ENCODE results near the gene CLN5.
A peak's percentile ranks its signal among the peaks of the same experiment; 100 is the strongest.
"Not testable (repeated sequence)": the region's sequence is repeated elsewhere in the genome, so short reads cannot be mapped to it uniquely, and the experiment has no call there.

Gene CLN5

DNA sequence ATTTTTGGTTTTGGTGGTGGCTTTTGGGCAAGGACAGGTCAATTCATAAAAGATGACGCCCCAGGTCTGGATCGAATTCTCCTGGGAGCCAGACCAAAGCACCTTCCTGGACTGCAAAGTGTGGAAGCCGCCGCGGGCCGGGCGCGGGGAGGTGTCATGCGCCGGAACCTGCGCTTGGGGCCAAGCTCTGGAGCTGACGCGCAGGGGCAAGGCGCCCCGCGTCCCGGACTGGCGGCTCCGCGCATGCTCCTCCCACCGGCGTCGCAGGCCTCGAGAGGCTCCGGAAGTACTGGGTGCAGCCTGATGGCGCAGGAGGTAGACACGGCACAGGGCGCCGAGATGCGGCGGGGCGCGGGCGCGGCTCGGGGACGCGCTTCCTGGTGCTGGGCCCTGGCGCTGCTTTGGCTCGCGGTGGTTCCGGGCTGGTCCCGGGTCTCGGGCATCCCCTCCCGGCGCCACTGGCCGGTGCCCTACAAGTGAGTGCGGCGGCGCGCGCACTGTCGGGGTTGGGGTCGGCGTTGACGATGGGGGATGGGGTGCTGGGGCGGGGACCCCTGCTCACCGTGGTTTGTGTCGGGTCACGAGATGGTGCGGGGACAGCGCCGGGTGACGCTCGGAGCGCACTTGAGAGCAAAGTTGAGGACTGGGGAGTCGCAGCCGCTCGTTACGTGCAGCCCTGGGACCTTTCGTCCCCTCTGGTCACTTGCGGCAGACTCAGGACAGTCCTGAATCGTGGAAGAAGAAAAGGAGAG is at the start of gene CLN5:
Gene CLN5 (plus strand): TSS at position 286 of the 752 bp plus-strand sequence. CDS start 18 bp downstream, at position 304.
- DNase-seq (ENCODE audit: low spot score) = peak; percentile 89

DNA sequence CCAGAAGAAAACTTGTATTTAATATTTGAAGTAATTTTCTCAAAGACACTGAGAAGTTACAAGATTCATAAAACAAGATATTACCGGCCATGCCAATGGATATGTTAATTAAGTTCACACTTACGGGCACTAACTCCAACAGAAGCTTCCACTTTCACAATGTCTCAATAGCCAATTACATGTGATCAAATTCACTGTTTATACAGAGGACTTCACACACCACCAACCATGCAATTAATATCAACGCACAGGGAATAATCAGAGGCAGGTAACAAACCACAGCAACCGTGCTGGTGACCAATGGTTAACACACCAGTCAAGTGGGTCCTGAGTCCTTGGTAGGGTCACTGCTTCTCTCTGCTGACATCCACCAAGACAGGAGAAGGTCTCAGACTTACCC is 49.5 kb upstream of the CLN5 start:
- DNase-seq (ENCODE audit: low spot score) = no peak

DNA sequence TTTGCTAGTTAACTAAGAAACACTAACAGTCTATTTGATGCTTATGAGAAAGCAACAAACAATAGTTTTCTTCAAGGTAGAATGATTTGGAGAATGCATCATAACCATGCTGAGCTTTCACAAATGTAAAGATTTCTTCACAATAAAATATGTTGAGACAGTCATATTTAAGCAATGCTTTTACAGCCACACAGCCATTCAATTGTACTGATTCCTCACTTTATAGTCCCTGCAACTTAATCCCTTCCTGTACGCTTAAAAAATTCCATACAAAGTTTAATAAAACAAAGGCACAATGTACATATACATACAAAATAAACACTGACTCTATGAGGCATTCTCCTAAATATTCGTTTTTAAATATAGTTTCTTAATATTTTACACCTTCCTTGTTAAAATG is 48.2 kb upstream of the CLN5 start:
- DNase-seq (ENCODE audit: low spot score) = no peak

DNA sequence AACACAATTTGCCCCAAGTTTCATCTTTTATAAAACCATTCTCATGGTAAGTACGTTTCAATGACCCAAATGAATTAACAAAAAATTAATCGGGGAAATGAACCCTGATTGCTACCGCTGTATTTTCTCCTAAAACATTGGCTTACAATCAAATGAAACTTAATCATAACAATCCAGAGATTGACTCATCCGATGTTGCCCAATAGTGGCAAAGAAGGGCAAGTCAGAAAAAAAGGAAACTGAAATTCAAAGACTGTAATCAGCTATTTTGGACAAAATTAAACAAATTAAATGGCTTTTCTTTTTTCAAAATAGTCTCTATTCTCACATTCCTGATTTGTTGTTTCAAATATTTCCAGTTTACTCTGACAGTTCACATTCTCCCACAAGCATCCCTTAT is 47.4 kb upstream of the CLN5 start:
- DNase-seq (ENCODE audit: low spot score) = no peak

DNA sequence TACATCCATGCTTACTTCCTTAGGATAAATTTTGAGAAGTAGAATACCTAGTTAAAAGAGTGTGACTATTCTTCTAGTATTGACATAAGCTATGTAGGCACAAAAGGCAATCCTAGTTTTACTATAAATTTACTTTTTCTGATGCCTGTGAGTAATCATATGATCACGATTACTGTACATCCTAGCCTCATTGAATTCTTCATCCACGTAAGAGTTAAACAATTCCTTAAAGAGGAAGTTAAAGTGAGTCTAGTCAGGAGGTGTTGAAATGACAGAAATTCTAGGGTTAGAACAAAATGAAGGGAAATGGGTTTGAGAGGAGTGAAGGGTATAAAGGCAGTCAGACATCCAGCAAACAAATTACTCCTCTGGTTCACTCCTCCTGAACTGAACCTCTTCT is 43.7 kb upstream of the CLN5 start, which contains the start of gene ACOD1:
Gene ACOD1 (plus strand): TSS at position 363 of the 400 bp plus-strand sequence. CDS start 48 bp downstream, outside the sequence.
- DNase-seq (ENCODE audit: low spot score) = peak; percentile 22

DNA sequence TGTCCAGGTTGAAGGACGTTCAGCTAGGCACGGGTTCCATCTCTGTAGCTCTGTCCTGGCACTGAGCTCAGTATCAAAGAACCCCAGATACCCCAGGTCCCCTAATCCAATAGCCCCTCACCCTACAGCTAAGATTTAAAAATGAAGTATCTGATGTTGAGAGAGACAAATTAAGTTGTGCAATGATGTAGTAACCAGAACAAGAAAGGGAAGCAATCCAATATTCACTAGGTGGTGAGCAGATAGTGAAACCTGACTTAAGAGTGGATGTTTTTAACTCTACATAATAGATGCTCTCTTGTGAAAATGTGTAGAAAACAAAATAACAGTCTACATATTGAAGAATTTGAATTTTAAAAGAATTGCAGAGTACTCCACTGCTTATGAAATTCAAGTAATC is 41.8 kb upstream of the CLN5 start:
- no peak for DNase-seq (ENCODE audit: low spot score)

DNA sequence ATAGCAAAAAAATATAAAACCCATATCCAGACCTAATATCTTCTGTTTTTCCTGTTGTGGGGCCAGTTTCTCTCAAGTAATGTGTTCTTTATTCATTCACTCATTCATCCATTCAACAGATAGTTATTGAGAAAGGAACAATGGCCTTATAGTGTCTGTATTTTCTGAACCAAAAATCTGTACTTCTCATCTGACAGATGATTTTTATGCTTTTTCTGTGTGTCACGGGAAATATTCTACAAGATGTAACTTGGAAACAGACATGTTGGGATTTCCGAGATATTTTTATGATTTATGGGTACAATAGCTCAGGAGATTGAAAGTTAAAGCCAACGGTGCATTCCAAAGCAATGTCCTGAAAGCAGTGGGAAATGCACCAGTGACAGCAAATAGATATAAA is 37.9 kb upstream of the CLN5 start:
- no peak for DNase-seq (ENCODE audit: low spot score)

DNA sequence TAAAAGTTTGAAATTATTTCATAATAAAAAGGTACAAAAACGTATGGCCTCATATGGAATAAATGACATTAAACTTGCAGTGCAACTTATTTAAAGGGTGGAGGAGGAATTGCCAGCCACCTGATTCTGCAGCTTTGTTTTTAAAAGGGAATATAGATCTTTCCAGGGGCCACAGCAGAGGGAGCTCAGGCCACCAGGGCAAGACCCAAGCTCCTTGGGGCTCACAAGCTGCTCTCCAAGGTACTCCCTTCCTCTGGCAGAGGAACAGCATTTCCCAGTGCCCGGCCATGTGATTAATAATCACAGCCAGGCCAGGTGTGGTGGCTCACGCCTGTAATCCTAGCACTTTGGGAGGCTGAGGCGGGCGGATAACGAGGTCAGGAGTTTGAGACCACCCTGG is 37.3 kb upstream of the CLN5 start:
- no peak for DNase-seq (ENCODE audit: low spot score)

DNA sequence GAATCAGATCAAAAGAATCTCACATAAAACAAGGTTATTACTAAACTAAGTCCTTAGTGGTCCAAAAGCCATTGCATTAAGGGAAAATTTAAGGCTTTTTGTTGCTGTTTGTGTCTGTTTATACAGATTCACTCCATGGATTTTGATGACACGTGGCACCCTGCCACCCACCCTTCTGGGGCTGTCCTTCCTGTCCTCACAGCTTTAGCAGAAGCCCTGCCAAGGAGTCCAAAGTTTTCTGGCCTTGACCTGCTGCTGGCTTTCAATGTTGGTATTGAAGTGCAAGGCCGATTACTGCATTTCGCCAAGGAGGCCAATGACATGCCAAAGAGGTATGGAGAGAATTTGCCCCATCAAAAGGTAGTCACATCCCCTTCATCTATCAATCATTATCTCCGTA is 36.7 kb upstream of the CLN5 start:
- DNase-seq (ENCODE audit: low spot score) = no peak

DNA sequence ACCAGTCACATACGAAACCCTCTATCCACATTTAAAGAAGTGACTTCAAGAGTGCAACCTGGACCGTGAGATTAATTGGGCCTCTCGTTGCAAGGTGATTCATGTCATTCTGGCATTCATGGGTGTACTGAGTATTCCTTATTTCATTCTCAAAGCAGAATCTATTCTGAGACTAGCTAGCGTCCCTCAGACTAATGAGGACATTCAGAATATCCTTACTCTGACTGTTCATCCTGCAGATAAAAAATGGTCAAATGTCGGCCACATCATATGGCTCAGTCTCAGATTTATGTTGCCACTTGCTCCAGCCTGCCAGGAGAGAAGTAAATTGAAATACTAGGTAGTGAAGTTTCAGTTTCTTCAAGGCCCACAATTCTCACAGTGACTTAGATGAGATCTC is 36.2 kb upstream of the CLN5 start:
- DNase-seq (ENCODE audit: low spot score) = no peak

DNA sequence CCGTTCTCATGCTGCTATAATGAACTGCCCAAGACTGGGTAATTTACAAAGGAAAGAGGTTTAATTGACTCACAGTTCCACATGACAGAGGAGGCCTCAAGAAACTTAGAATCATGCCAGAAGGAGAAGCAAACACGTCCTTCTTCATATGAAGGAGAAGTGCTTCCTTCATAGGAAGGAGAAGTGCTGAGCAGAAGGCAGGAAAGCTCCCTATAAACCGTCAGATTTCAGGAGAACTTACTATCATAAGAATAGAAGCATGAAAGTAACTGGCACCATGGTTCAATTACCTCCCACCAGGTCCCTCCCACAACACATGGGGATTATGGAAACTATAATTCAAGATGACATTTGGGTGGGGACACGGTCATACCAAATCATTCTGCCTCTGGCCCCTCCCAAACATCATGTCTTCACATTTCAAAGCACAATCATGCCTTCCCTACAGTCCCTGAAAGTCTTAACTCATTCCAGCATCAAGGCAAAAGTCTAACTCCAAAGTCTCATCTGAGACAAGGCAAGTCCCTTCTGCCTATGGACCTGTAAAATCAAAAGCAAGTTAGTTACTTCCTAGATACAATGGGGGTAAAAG is 32.9 kb upstream of the CLN5 start:
- DNase-seq (ENCODE audit: low spot score) = no peak

DNA sequence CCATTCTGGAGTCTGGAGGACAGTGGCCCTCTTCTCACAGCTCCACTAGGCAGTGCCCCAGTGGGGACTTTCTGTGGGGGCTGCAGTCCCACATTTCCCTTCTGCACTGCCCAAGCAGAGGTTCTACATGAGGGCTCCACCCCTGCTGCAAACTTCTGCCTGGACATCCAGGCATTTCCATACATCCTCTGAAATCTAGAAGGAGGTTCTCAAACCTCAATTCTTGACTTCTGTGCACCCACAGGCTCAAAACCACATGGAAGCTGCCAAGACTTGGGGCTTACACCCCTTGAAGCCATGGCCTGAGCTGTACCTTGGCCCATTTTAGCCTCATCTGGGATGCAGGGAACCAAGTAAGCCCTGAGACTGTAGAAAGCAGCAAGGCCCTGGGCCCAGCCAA is 32.1 kb upstream of the CLN5 start:
- DNase-seq (ENCODE audit: low spot score) = not testable (repeated sequence)

DNA sequence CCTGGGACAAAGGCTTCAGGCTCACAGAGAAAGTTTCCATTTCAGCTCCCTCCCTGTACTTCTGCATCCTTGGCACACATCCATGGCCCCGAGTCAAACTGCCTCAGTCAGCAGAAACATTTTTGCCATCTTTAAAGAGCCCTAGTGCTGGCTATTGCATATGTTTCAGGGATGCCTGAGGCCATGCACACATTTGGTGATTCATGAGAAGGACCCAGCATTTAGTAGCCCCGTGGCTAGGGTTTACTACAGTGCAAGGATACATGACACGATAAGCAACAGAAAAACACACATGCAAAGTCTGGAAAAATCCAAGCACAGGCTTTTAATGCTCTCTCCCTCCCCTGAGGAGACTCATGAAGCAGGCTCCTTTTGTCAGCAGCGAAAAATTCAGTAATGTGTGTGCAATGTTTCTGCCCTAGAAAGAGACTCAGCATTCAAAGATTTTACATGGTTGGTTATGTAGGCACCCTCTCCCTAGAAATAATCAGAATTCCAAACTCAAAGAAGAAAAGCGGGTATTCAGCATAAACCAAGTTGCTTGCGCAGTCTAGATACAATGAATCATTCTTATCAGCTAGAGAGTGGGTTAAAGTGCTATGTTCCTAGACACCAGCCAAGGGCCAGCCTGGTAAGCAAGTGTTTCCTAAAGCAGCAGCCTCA is 26.0 kb upstream of the CLN5 start:
- no peak for DNase-seq (ENCODE audit: low spot score)

DNA sequence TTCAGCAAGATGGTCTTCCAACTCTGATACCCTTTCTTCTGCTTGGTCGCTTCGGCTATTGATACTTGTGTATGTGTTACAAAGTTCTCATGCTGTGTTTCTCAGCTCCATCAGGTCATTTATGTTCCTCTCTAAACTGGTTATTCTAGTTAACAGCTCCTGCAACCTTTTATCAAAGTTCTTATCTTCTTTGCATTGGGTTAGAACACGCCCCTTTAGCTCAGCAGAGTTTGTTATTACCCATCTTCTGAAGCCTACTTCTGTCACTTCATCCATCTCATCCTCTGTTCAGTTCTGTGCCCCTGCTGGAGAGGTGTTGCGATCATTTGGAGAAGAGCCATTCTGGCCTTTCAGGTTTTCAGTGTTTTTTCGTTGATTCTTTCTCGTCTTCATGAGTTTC is 24.9 kb upstream of the CLN5 start:
- no peak for DNase-seq (ENCODE audit: low spot score)

DNA sequence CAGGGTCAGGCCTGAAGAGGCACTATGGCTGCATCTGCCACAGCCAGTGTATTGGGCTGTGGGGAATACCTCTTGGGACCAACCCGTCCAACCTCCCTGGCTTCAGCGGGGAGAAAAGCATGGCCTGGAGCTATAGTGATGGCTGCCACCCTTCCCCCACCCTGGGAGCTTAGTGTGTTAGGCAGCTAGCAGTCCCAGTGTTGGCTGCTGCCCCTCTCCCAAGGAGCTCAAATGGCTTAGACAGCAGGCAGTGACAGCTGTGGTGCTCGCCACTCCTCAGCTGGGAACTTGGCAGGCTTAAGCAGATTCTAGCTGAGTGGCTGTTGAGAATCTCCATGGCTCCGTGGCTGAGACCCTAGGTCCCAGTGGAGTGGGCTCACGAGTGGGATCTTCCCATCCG is 23.8 kb upstream of the CLN5 start:
- DNase-seq (ENCODE audit: low spot score) = no peak

DNA sequence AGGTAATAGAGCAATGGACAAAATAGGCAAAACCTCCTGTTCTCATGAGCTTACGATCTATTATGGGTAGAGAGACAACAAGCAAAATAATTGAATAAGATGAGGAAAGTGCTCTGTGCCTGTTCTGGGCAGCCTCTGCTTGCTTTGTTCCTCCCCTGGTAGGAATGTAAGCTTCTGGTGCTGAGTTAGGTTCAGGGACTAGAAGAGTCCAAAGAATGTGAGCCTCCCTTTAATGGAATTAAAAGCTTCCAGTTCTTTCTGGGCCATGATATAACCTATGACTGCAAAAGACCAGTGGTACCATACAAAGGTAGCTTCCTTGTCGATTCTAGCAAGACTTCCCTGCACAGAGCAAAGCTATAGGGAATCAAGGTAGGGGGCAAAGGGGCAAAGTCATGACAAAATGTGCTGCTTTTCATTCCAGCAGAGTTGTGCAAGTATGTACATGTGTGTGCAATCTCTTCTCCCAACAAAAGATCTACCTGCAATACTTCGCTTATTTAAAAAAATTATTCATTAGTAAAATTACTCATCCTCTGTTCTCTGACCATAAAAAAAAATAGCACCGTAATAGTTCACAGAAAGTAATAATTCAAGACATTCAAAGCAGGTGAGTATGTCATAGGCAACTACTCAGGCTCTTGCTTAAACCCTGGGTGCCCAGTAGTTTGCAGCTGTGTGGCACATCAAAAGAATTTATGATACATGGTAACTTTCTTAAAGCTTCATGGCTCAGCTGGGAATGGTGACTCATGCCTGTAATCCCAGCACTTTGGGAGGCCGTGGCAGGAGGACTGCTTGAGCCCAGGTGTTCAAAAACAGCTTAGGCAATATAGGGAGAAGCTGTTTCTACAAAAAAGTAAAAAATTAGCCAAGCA is 22.2 kb upstream of the CLN5 start:
- DNase-seq (ENCODE audit: low spot score) = no peak

DNA sequence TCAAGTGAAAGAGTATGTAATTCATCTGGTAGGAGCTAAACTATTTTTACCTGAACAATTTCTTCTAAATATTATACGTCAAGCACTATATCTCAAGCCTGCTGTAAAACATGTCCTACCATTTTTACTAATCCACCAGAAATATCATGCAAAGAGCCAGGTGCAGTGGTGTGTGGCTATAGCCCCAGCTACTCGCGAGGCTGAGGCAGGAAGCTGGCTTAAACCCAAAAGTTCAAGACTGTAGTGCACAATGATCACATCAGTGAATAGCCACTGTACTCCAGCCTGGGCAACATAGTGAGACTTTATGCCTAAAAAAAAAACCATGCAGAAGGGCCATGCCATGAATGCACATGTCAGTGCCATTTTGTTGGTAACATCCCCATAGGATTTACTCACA is 20.7 kb upstream of the CLN5 start:
- no peak for DNase-seq (ENCODE audit: low spot score)

DNA sequence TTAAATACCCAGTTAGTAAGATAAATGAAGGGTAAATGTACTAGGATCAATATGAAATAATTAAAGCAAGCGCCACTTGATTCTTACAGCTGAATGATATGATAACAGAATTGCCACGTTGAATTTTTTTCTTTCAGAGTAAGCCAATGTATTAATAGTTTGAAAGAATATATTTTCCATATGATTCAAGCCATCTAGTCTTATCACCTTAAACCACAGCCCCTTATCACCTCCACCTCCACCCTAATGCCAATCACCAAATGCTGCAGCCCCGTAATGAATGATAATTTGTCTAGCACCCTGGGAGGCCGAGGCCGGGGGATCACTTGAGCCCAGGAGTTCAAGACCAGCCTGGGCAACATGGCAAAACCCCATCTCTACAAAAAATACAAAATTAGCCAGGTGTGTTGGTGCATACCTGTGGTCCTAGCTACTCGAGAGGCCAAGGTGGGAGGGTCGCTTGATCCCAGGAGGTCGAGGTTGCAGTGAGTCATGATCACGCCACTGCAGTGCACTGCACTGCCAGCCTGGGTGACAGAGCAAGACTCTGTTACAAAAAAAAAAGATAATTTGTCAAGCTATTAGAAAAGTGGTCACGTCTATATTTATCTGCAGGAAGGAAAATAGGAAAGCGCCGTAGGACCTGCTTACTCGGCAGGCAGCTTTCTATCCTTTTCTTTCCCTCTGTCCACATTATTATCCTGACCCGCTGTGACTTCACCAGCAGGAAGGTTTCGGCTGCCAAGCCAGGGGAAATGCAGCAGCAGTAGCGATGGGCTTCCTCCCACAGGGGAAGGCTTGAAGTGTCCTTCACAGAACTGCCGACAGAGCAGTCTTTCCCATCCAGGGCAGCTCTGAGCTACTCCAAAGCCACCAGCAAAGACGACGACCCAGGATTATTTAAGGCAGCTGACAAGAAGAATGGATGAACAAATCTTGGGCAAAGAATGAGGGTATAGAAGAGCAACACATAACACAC is 19.7 kb upstream of the CLN5 start:
- DNase-seq (ENCODE audit: low spot score) = no peak

DNA sequence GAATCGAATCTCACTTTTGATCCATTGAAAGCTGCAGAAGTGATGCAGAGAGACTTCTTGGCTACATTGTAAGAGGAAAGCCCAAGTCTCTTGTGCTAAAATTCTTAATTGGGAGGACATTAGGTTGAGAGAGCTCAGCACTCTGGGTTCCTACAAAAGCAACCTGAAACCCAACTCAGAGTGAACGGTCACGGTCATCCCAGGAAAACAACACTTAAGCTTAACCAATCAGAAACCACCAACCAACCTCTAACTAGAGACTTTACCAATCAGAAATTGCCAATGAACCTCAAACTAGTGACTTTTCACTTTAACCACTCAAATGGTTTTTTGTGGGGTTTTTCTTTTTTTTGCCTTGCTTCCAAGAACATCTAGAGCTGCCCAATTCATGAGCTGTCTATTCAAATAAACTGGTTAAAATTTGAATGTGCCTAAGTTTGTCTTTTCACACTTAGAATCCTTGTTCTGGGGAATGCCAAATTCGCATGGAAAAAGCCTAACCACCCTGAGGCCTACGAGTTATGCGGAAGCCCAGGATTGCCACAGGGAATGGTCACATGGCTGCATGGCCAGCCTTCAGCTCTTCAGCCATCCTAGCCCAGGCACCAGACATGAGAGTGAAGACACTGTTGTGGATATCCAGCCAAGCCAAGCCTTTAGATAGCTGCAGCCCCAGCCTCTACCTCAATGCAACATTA is 17.8 kb upstream of the CLN5 start:
- DNase-seq (ENCODE audit: low spot score) = no peak

DNA sequence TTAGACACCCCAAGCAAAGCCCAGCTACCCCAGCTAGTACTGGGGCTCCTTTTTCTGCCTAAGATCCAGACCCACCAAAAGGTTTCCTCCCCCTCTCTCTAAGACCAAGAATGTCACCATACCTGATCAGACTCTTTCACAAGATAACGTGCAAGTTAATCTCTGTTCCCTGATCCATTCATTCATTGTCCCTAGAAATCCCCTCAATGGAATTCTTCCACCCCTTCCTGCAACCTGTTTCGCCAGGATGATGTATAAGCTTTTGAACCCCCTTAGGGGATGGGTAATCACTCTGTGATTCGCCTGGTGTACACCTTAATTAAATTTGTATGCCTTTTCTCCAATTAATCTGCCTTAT is 17.3 kb upstream of the CLN5 start:
- no peak for DNase-seq (ENCODE audit: low spot score)

DNA sequence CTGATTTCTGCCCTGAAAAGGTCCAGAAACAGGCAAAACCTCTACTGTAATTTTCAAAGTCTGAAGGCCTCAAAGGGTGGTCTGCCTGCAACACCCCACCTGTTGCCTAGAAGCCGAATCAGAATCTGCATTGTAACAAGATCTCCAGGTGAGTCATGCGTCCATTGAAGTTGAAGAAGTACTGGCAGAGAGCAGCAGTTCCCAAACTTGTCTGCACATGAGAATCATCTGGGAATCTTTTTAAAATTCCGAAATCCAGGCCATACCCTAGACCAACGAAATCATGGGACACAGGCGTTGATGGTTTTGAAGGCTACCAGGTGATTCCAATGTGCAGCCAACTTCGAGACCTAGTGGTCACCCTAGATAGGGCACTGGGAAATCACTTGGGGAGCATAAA is 16.0 kb upstream of the CLN5 start:
- DNase-seq (ENCODE audit: low spot score) = no peak

All from kidney capillary endothelial cell (primary cell).